ENCODE measurements around the gene NKX1-1. TPM values are rescaled to one million over a fixed set of nuclear protein-coding genes. Genes with fewer than 3 reads are reported as not detected.

The NKX1-1 gene
- total and polyA plus RNA-seq, 2 of the 8 experiments (the other 6 are each of a cell fraction or from before 2014, with no cell fraction given), result not detected

- Histone ChIP-seq H3K27ac (ENCODE audit: low read depth, low read length) (no peak overlapping the region), H3K9ac (replicated peaks in 1 of 4; ENCODE audit: extremely low read depth in 1 of 4, low read depth in 3 of 4, low read length in 3 of 4) (no peak overlapping the region), H4K91ac (replicated peaks; ENCODE audit: insufficient read length, low read length) (no peak overlapping the region), H3K18ac (ENCODE audit: extremely low read depth, low read length) (no peak overlapping the region), H2AFZ (ENCODE audit: low read length) (no peak overlapping the region), H3K23ac (ENCODE audit: insufficient read length) (no peak overlapping the region), H3K79me2 (ENCODE audit: control insufficient read depth in 1 of 2, insufficient read depth in 2 of 2, low read length in 2 of 2) (no peaks in the 10 kb centered on the region), H3K4me2 (ENCODE audit: insufficient read depth in 1 of 2, low read depth in 2 of 2, low read length in 2 of 2) (peak overlapping the region in 1 of 2 experiments; percentile 34; a peak in 1 of 4 replicates), H3K36me3 (ENCODE audit: control insufficient read depth in 2 of 4, insufficient read depth in 4 of 4, low read length in 3 of 4) (no peaks in the 10 kb centered on the region), H4K5ac (ENCODE audit: insufficient read length, low read depth, low read length) (no peak overlapping the region), H3K23me2 (ENCODE audit: low read depth, low read length) (no peaks in the 10 kb centered on the region; the same call in 1 of the 2 replicates), H2BK15ac (ENCODE audit: low read length) (no peak overlapping the region), H2BK12ac (ENCODE audit: low read depth, low read length) (0 out of 2 replicates have a peak overlapping the region, but pooled peaks have one; percentile 14), H3K4me1 (replicated peaks in 1 of 4; ENCODE audit: control insufficient read depth in 3 of 4, insufficient read depth in 4 of 4, low read length in 3 of 4) (peaks cover 0 to 10% (median 2%) of the 10 kb centered on the region in 4 experiments; a peak in 4 of 7 replicates), H2BK20ac (ENCODE audit: low read length) (no peak overlapping the region), H3K27me3 (replicated peaks in 1 of 4; ENCODE audit: control insufficient read depth in 3 of 4, extremely low read depth in 1 of 4, insufficient read depth in 3 of 4, low read length in 3 of 4) (peaks cover 15 to 56% (median 54%) of the 10 kb centered on the region in 4 experiments), H3K56ac (replicated peaks; ENCODE audit: insufficient read length, low read depth, low read length) (no peak overlapping the region), H3K9me3 (ENCODE audit: insufficient read depth in 2 of 2, low read depth in 1 of 2, low read length in 1 of 2) (no peaks in the 10 kb centered on the region), H4K8ac (ENCODE audit: extremely low read depth, insufficient read depth, low read length) (no peak overlapping the region), H2BK120ac (replicated peaks; ENCODE audit: low read depth, low read length) (no peak overlapping the region), H2BK5ac (ENCODE audit: low read depth, low read length) (no peak overlapping the region), H3K4me3 (ENCODE audit: extremely low read depth in 1 of 4, insufficient read depth in 2 of 4, low read depth in 3 of 4, low read length in 4 of 4) (no peak overlapping the region), H3K14ac (ENCODE audit: insufficient read length) (no peak overlapping the region), H2AK5ac (ENCODE audit: low read depth, low read length) (no peak overlapping the region), H3K79me1 (ENCODE audit: low read depth, low read length) (no peaks in the 10 kb centered on the region), H4K20me1 (replicated peaks in 1 of 2; ENCODE audit: control insufficient read depth in 1 of 2, insufficient read depth in 2 of 2, low read length in 2 of 2) (peaks cover 14 to 28% of the 10 kb centered on the region in 2 experiments), H3K4ac (replicated peaks; ENCODE audit: insufficient read length, low read depth, low read length) (no peak overlapping the region)
- 78% methylated on average over 16 of the region's 16 CpGs; no CpG with 5 or more reads in 1 of the 2 experiments for WGBS, 2 experiments (ENCODE audit: extremely low coverage in 1 of 2, insufficient coverage in 1 of 2, insufficient read length in 1 of 2, insufficient replicate concordance in 2 of 2, low coverage in 1 of 2, low lambda C conversion rate in 2 of 2, missing lambda C conversion rate in 1 of 2)
- DNase-seq (ENCODE audit: low read depth in 1 of 2, low spot score in 2 of 2) (no peak), FAIRE-seq (no peak)
- POLR2A ChIA-PET (ENCODE audit: partially characterized antibody), result no interaction called here
- TF ChIP-seq MAX (IDR thresholded peaks at IDR 0.05), result no peak
- no peak for TF ChIP-seq CHD2 (IDR thresholded peaks at IDR 0.05; ENCODE audit: low read length)
- TF ChIP-seq JUN (IDR thresholded peaks at IDR 0.05; ENCODE audit: low read depth, low read length), result no peak
- TF ChIP-seq SP1 (IDR thresholded peaks at IDR 0.05; ENCODE audit: low read depth, low read length), result no peak
- no peak for TF ChIP-seq POLR2A (IDR thresholded peaks at IDR 0.05; ENCODE audit: control extremely low read depth in 1 of 2, low read depth in 2 of 2, low read length in 2 of 2)
- CTCF ChIA-PET (ENCODE audit: partially characterized antibody), result interaction anchor here (1.3 to 2.8 kb wide), 3 partner anchors 11 to 99 kb away, joined by 4 to 7 read pairs (median 5); no protein-coding TSS in a partner anchor
Observed at GRCh38 chr4:1413204-1413663, 7.0 kb upstream of the NKX1-1 start.

Measured in H1 (cell line).